ENCODE results near the gene SPACA4. TPM values are rescaled to one million over a fixed set of nuclear protein-coding genes. Genes with fewer than 3 reads are reported as not detected.

The SPACA4 gene
- total RNA-seq, 1 experiment from 2014 or later: not detected

DNA sequence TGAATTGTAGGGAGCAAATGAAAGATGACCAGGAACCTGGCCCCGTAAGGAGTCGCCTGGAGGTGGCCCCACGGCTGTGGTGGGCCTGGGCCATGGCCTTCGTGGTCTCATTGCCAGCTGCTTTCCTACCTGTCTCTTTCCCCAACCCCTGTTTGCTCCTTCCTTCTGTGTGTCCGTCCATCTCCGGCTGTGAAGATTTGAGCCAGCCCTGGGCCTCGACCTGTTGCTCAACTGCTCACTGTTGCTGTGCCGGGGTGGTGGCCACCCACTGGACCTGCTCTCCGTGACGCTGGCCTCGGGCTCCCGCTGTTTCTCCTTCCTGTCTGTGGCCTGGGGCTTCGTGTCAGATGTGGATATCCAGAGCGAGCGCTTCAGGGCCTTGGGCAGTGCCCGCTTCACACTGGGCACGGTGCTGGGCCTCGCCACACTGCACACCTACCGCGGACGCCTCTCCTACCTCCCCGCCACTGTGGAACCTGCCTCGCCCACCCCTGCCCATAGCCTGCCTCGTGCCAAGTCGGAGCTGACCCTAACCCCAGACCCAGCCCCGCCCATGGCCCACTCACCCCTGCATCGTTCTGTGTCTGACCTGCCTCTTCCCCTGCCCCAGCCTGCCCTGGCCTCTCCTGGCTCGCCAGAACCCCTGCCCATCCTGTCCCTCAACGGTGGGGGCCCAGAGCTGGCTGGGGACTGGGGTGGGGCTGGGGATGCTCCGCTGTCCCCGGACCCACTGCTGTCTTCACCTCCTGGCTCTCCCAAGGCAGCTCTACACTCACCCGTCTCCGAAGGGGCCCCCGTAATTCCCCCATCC lies 22.1 kb downstream of the SPACA4 start:
- Histone ChIP-seq H3T11ph (ENCODE audit: low read length) (no peak overlapping the region), H3K23ac (ENCODE audit: insufficient read length, low read depth, low read length) (no peak overlapping the region), H2BK12ac (ENCODE audit: insufficient read length, low read depth, low read length) (no peak overlapping the region), H3K79me2 (ENCODE audit: insufficient read depth, low read length) (peaks cover 4% of the 10 kb centered on the region; the same call in 1 of the 2 replicates), H3K9me3 (ENCODE audit: control insufficient read depth, low read depth, low read length) (no peaks in the 10 kb centered on the region), H4K91ac (ENCODE audit: insufficient read length, low read depth, low read length) (no peak overlapping the region), H4K8ac (replicated peaks; ENCODE audit: insufficient read length, low read depth, low read length) (no peak overlapping the region), H2BK20ac (ENCODE audit: low read depth, low read length, poor library complexity, severe bottlenecking) (no peak overlapping the region), H3K4ac (ENCODE audit: low read depth, low read length) (no peak overlapping the region), H3K23me2 (ENCODE audit: insufficient read length, low read depth, low read length, poor library complexity, severe bottlenecking) (peaks cover 15% of the 10 kb centered on the region), H2BK120ac (ENCODE audit: low read depth, low read length, poor library complexity, severe bottlenecking) (no peak overlapping the region), H2AK5ac (ENCODE audit: insufficient read length, low read length) (no peak overlapping the region), H2AFZ (ENCODE audit: low read length) (no peak overlapping the region), H3K9ac (ENCODE audit: extremely low read depth, insufficient read length, low read length) (no peak overlapping the region), H4K20me1 (ENCODE audit: control insufficient read depth, insufficient read depth, insufficient read length) (no peaks in the 10 kb centered on the region), H3K18ac (ENCODE audit: insufficient read length, low read depth, low read length) (no peak overlapping the region), H3K56ac (ENCODE audit: insufficient read length, low read depth, low read length) (no peak overlapping the region), H3K4me2 (ENCODE audit: insufficient read depth, insufficient read length, low read length) (no peak overlapping the region), H3K79me1 (ENCODE audit: insufficient read depth, low read depth, low read length, poor library complexity, severe bottlenecking) (no peaks in the 10 kb centered on the region), H3K27ac (ENCODE audit: insufficient read length, low read depth, low read length) (no peak overlapping the region), H2BK15ac (ENCODE audit: low read depth, low read length) (no peak overlapping the region), H3K4me1 (ENCODE audit: insufficient read depth, low read length) (peaks cover 2% of the 10 kb centered on the region; the same call in 1 of the 2 replicates), H4K5ac (ENCODE audit: insufficient read length, low read depth, low read length) (no peak overlapping the region), H3K14ac (ENCODE audit: insufficient read depth, low read length) (no peak overlapping the region), H2BK5ac (ENCODE audit: insufficient read length, low read length) (no peak overlapping the region), H3K27me3 (ENCODE audit: insufficient read depth, low read length) (no peaks in the 10 kb centered on the region)
- H3K4me1 Mint-ChIP-seq: peaks cover 29 to 45% of the 10 kb centered on the region in 2 experiments
- no peak overlapping the region; a peak in 1 of 5 replicates for H3K4me3 Mint-ChIP-seq
- no CpG with 5 or more reads among the region's 34 CpGs for WGBS (ENCODE audit: extremely low coverage, insufficient read length, low lambda C conversion rate)
- peaks cover 5 to 28% (median 19%) of the 10 kb centered on the region in 3 experiments for H3K36me3 Mint-ChIP-seq (ENCODE audit: insufficient read depth in 1 of 3, low read depth in 3 of 3)
- TF ChIP-seq, protein P1, sequence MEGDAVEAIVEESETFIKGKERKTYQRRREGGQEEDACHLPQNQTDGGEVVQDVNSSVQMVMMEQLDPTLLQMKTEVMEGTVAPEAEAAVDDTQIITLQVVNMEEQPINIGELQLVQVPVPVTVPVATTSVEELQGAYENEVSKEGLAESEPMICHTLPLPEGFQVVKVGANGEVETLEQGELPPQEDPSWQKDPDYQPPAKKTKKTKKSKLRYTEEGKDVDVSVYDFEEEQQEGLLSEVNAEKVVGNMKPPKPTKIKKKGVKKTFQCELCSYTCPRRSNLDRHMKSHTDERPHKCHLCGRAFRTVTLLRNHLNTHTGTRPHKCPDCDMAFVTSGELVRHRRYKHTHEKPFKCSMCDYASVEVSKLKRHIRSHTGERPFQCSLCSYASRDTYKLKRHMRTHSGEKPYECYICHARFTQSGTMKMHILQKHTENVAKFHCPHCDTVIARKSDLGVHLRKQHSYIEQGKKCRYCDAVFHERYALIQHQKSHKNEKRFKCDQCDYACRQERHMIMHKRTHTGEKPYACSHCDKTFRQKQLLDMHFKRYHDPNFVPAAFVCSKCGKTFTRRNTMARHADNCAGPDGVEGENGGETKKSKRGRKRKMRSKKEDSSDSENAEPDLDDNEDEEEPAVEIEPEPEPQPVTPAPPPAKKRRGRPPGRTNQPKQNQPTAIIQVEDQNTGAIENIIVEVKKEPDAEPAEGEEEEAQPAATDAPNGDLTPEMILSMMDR (conservative IDR thresholded peaks at IDR 0.05): no peak
- no peaks in the 10 kb centered on the region; a peak in 1 of 5 replicates for H3K9me3 Mint-ChIP-seq
- H3K27ac Mint-ChIP-seq: peak overlapping the region; percentile 57 to 90 (median 61); a peak in 5 of 7 replicates
- no peaks in the 10 kb centered on the region for H3K27me3 Mint-ChIP-seq (ENCODE audit: low read depth)
- DNase-seq: peak; percentile 32
